Ovary (tissue), 9 donors: ENCODE results near the gene MBNL1. TPM values are rescaled to one million over a fixed set of nuclear protein-coding genes. Genes with fewer than 3 reads are reported as not detected.

Experiments used
- DNase-seq, 5 donors: peaks; one replicate each; pipeline ENCODE4 v3.0.0-alpha.2; 2019 to 2020
- H3K27ac ChIP-seq, 2 donors: fragments of 200-600 bp; one replicate each; pipeline versions ENCODE4 v1.5.1 to v1.8.0; 2019 to 2022
- H3K27me3 ChIP-seq: fragments of 200-600 bp; one replicate; pipeline ENCODE4 v1.8.0; 2022
- H3K36me3 ChIP-seq: fragments of 200-600 bp; sonication (generic); one replicate; pipeline ENCODE4 v1.5.1; 2019
- H3K4me1 ChIP-seq: one replicate; pipeline ENCODE4 v1.8.1; 2013; ENCODE audit warnings: mild to moderate bottlenecking, moderate library complexity; ENCODE audit not compliant: insufficient read depth
- H3K4me3 ChIP-seq: fragments of 200-600 bp; sonication (generic); one replicate; pipeline ENCODE4 v1.5.1; 2017
- H3K9me3 ChIP-seq, 2 donors: fragments of 200-600 bp in 1 of 2; sonication (generic) in 1 of 2; one replicate each; pipeline versions ENCODE4 v1.5.1 to v1.8.1; 2013 to 2019; ENCODE audit warnings: mild to moderate bottlenecking in 1 of 2, moderate library complexity in 1 of 2
- EP300 ChIP-seq: sonication (generic); formaldehyde crosslinking; IDR thresholded peaks from one replicate; pipeline ENCODE4 v1.6.1; 2017; ENCODE audit warnings: antibody characterized with exemption
- POLR2A ChIP-seq: fragments of 450-650 bp; IDR thresholded peaks from one replicate; pipeline ENCODE4 v1.6.1; 2017; ENCODE audit warnings: antibody characterized with exemption, mild to moderate bottlenecking, moderate library complexity
- WGBS, 3 donors: extraction: QIAGEN DNeasy Blood & Tissue Kit in 1 of 3; methylation state at CpG; one replicate each; pipeline versions ENCODE4 v1.1.5 to v1.1.7; 2013 to 2017; 5-methylcytosine and 5-hydroxymethylcytosine counted together
- intact Hi-C, 4 donors: fragments of 100-400 bp; cut with DNase I; formaldehyde crosslinking; loops; one replicate each; pipeline versions ENCODE4 v1.11.0 to v1.15.1; 2022 to 2023
- polyA plus RNA-seq, 2 donors: library from polyadenylated mRNA; stranded (reverse); fragments of 200-250 nt in 1 of 2; fragments of 350-450 nt in 1 of 2; fragmentation: Illumina TruSeq in 1 of 2; extraction: RNeasy Lipid Tissue Mini Kit (QIAGEN cat#74804) in 1 of 2; gene quantifications; one replicate each; pipeline ENCODE4 v1.2.3, GENCODE V29; 2013 to 2014
- total RNA-seq, 7 donors: library from RNA; depleted of rRNA in 2 of 7; stranded (reverse); fragments of >200 nt in 2 of 7; fragmentation: NEBNext Ultra II Directional in 3 of 7; extraction: Animal tissue kit (Norgen Biotek cat#: 25700) in 3 of 7; gene quantifications; one replicate each; pipeline versions ENCODE4 v1.1.0 to v1.2.4, GENCODE V29; 2016 to 2023
- TF ChIP-seq, protein P1 (sequence below), 3 donors: fragments of 450-650 bp in 2 of 3; fragments of 200-600 bp in 1 of 3; IDR thresholded peaks; one replicate each; pipeline versions ENCODE4 v1.5.1 to v1.8.0; 2016 to 2022; ENCODE audit warnings: antibody characterized with exemption in 3 of 3, mild to moderate bottlenecking in 1 of 3
- donor health status: DM: no; HTN: no; CAD: no; lungs with moderate emphysema.
- donor health status: DM: no; HTN: no; CAD: no.
- donor health status: Bipolar disorder and iron deficiency.
- donor health status: DM: yes; HTN: yes; CAD: no.
- donor health status: DM: no; HTN: no; CAD: no.
- donor health status: DM: yes; HTN: yes; CAD: no.

MBNL1 gene
- total and polyA plus RNA-seq, 9 donors = 39.7 to 152 (median 123) TPM

DNA sequence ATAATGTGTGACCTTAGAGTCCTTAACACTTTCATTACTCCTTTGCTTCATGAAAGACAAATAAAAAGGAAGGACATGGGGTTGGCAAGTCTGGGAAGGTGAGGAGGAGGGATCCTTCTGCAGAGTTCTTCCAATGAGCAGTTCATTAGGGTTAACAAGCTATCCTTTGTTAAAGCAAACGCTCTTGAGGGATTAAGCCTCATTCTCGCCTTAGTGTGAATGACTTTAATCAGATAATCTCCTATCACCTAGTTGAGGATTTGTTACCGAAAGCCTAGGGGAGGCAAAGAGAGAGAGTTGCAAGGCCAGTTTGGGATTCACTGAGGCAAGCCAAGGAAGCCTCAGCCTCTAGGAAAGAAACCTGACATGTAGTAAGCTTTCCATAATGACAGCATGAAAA, 7.4 kb upstream of the MBNL1 start:
- no peak for TF ChIP-seq EP300
- TF ChIP-seq, protein P1, sequence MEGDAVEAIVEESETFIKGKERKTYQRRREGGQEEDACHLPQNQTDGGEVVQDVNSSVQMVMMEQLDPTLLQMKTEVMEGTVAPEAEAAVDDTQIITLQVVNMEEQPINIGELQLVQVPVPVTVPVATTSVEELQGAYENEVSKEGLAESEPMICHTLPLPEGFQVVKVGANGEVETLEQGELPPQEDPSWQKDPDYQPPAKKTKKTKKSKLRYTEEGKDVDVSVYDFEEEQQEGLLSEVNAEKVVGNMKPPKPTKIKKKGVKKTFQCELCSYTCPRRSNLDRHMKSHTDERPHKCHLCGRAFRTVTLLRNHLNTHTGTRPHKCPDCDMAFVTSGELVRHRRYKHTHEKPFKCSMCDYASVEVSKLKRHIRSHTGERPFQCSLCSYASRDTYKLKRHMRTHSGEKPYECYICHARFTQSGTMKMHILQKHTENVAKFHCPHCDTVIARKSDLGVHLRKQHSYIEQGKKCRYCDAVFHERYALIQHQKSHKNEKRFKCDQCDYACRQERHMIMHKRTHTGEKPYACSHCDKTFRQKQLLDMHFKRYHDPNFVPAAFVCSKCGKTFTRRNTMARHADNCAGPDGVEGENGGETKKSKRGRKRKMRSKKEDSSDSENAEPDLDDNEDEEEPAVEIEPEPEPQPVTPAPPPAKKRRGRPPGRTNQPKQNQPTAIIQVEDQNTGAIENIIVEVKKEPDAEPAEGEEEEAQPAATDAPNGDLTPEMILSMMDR (IDR thresholded peaks at IDR 0.05) = no peak
- TF ChIP-seq POLR2A = no peak
- Histone ChIP-seq H3K4me3 (no peak overlapping the region), H3K36me3 (no peaks in the 10 kb centered on the region), H3K27me3 (no peaks in the 10 kb centered on the region), H3K27ac (no peak overlapping the region), H3K9me3 (no peaks in the 10 kb centered on the region), H3K4me1 (peaks cover 6% of the 10 kb centered on the region)
- DNase-seq = no peak
- WGBS, 3 donors = 96 to 97% (median 97%) methylated on average over 3 of the region's 3 CpGs
- intact Hi-C loops = loop anchor here in 1 of 4 donors (10.0 kb wide), 1 partner anchor 183 kb away; no protein-coding TSS in a partner anchor

DNA sequence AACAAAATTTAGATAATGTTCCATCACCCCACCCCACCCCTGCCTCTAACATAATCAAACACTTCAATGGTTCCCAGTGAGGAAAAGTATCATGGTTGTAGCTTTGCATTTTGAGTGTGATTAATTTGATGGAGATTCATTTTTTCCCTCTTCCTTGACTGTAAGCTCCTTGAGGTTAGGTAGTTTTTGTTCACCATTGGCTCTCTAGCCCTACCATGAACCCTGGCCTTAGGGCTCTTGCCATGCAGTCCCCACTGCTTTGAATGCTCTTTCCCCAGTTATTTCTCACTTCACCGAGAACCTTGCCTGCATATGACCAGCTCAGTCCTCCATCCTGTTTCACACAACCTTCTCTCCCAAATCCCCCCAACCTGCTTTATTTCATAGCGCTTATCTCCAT, 5.0 kb upstream of the MBNL1 start:
- WGBS, 3 donors = 50 to 99% (median 99%) methylated on average over 2 of the region's 2 CpGs

DNA sequence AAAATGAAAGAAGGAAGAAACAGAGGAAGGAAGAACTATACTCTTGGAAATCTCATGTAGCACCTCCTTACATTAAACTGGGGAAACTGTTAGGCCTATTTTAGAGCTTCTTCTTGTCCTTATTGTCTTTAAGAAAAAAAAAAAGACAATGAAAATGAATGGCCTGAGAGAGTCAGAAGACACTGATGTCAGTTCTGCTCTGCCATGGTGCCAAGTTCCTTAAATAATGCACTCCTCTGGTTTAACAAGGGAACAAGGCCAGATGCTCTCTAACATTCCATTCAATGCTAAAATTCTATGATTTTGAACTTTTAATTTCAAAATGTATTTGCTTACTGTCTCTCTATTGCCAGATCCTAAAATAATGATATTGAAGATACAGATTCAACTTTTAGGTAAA, 4.4 kb upstream of the MBNL1 start:
- Histone ChIP-seq H3K4me1 (peaks cover 7% of the 10 kb centered on the region), H3K9me3 (no peaks in the 10 kb centered on the region), H3K4me3 (no peak overlapping the region), H3K27me3 (no peaks in the 10 kb centered on the region), H3K36me3 (no peaks in the 10 kb centered on the region), H3K27ac (no peak overlapping the region)
- no peak for DNase-seq
- TF ChIP-seq, protein P1 (IDR thresholded peaks at IDR 0.05) = no peak
- TF ChIP-seq POLR2A (no peak), EP300 (no peak)
- intact Hi-C loops = loop anchor here in 1 of 4 donors (10.0 kb wide), 1 partner anchor 180 kb away; no protein-coding TSS in a partner anchor

More for the DNA sequence above, 5.0 kb upstream of the MBNL1 start:
- Histone ChIP-seq H3K4me3 (no peak overlapping the region), H3K4me1 (peaks cover 8% of the 10 kb centered on the region), H3K27ac (no peak overlapping the region), H3K27me3 (no peaks in the 10 kb centered on the region), H3K9me3 (no peaks in the 10 kb centered on the region), H3K36me3 (no peaks in the 10 kb centered on the region)
- no peak for DNase-seq
- TF ChIP-seq EP300 = no peak
- no peak for TF ChIP-seq POLR2A
- TF ChIP-seq, protein P1 (IDR thresholded peaks at IDR 0.05) = no peak
- intact Hi-C loops = loop anchor here in 1 of 4 donors (10.0 kb wide), 1 partner anchor 181 kb away; no protein-coding TSS in a partner anchor

DNA sequence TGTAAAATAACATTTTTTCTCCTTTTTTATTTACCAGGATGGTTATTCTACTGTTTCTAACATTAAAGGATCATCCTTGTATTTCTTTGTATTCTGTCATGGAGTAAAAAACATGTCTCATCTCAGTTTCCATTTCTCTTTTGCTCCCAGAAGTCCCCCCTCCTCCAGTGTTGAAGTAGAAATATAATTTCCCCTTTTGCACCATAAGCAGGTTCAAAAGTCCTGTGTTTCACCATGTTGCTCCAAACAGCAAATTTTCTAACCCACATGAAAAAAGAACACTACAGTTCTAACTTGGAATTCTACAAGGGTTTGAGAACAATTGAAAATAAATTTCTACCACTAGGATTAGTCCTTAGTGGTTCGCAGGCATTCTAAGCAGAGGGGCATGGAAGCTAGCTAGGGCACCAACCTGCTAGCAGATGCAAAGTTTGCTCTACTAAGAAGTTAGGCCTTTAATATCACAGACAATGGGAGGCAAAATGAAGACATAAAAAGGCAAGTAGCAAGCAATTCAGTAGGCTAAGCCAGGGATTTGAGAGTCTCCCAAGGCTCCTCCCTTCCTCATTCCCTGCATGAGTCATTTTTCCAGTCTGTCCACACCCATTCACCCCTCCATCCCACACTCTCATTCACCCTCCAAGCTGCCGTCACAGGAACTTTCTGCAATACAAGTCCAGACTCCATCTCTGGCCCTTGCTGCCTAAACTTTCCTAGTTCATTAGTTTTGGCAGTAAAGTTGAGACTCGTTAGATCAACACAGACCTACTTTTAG, 2.3 kb upstream of the MBNL1 start:
- intact Hi-C loops = loop anchor here in 1 of 4 donors (10.0 kb wide), 1 partner anchor 178 kb away; no protein-coding TSS in a partner anchor
- 39 to 49% (median 41%) methylated on average over 3 of the region's 3 CpGs for WGBS, 3 donors
- DNase-seq = peak; percentile 63 to 90 (median 76)
- Histone ChIP-seq H3K9me3 (no peaks in the 10 kb centered on the region), H3K36me3 (no peaks in the 10 kb centered on the region), H3K4me3 (no peak overlapping the region), H3K27me3 (no peaks in the 10 kb centered on the region), H3K27ac (peak overlapping the region; percentile 95 to 97), H3K4me1 (peaks cover 5% of the 10 kb centered on the region)
- peak; percentile 21 for TF ChIP-seq EP300
- TF ChIP-seq POLR2A = peak; percentile 78
- TF ChIP-seq, protein P1 (IDR thresholded peaks at IDR 0.05) = peak in 1 of 3 donors; percentile 13
